Measurements from ENCODE around the gene LRRC43. TPM values are rescaled to one million over a fixed set of nuclear protein-coding genes. Genes with fewer than 3 reads are reported as not detected.

The LRRC43 gene
- total and polyA plus RNA-seq, 2 experiments from 2014 or later = 0.45 TPM; not detected in 1

DNA sequence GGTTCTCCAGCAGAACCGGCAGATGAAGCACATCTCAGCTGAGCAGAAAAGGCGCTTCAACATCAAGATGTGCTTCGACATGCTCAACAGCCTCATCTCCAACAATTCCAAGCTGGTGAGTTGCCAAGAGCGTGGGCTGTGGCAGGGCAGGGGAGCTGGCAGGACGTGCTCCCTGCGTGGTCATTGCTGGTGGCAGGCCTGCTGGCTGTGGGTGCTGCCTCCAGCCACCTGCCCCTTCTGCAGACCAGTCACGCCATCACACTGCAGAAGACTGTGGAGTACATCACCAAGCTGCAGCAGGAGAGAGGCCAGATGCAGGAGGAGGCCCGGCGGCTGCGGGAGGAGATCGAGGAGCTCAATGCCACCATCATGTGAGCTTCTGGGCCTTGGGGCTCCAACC, 44.7 kb upstream of the LRRC43 start:
- Mint-ChIP-seq H3K9me3 (peaks cover 24% of the 10 kb centered on the region), H3K36me3 (ENCODE audit: low read depth) (peaks cover 44% of the 10 kb centered on the region), H3K27me3 (ENCODE audit: insufficient read depth, low read depth, poor library complexity) (peaks cover 3% of the 10 kb centered on the region), H3K4me1 (peaks cover 6% of the 10 kb centered on the region; the same call in 2 of the 3 replicates), H3K27ac (no peak overlapping the region), H3K4me3 (no peak overlapping the region)
- H3F3A ChIP-seq (replicated peaks; ENCODE audit: low read depth) = no peaks in the 10 kb centered on the region
- no peak for DNase-seq (ENCODE audit: low spot score)
- no peaks in the 10 kb centered on the region for H3K79me2 ChIP-seq (replicated peaks; ENCODE audit: insufficient read depth)
- no peaks in the 10 kb centered on the region for H3K9me2 ChIP-seq (ENCODE audit: insufficient read depth)
- no peak overlapping the region for H3K4me3 ChIP-seq
- no peak for ATAC-seq
- peaks cover 7% of the 10 kb centered on the region; the same call in 1 of the 2 replicates for H3K36me3 ChIP-seq (ENCODE audit: insufficient read depth)
- H3K4me2 ChIP-seq = no peak overlapping the region
- no peak overlapping the region for H3K27ac ChIP-seq (ENCODE audit: low read depth)
- H3K27me3 ChIP-seq (ENCODE audit: insufficient read depth) = no peaks in the 10 kb centered on the region
- TF ChIP-seq JUNB (IDR thresholded peaks at IDR 0.05; ENCODE audit: unreplicated experiment) = no peak
- TF ChIP-seq, protein P1, sequence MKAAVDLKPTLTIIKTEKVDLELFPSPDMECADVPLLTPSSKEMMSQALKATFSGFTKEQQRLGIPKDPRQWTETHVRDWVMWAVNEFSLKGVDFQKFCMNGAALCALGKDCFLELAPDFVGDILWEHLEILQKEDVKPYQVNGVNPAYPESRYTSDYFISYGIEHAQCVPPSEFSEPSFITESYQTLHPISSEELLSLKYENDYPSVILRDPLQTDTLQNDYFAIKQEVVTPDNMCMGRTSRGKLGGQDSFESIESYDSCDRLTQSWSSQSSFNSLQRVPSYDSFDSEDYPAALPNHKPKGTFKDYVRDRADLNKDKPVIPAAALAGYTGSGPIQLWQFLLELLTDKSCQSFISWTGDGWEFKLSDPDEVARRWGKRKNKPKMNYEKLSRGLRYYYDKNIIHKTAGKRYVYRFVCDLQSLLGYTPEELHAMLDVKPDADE (IDR thresholded peaks at IDR 0.05) = no peak
- TF ChIP-seq, protein P2, sequence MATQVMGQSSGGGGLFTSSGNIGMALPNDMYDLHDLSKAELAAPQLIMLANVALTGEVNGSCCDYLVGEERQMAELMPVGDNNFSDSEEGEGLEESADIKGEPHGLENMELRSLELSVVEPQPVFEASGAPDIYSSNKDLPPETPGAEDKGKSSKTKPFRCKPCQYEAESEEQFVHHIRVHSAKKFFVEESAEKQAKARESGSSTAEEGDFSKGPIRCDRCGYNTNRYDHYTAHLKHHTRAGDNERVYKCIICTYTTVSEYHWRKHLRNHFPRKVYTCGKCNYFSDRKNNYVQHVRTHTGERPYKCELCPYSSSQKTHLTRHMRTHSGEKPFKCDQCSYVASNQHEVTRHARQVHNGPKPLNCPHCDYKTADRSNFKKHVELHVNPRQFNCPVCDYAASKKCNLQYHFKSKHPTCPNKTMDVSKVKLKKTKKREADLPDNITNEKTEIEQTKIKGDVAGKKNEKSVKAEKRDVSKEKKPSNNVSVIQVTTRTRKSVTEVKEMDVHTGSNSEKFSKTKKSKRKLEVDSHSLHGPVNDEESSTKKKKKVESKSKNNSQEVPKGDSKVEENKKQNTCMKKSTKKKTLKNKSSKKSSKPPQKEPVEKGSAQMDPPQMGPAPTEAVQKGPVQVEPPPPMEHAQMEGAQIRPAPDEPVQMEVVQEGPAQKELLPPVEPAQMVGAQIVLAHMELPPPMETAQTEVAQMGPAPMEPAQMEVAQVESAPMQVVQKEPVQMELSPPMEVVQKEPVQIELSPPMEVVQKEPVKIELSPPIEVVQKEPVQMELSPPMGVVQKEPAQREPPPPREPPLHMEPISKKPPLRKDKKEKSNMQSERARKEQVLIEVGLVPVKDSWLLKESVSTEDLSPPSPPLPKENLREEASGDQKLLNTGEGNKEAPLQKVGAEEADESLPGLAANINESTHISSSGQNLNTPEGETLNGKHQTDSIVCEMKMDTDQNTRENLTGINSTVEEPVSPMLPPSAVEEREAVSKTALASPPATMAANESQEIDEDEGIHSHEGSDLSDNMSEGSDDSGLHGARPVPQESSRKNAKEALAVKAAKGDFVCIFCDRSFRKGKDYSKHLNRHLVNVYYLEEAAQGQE (IDR thresholded peaks at IDR 0.05; ENCODE audit: unreplicated experiment) = no peak
- TF ChIP-seq NANOG (IDR thresholded peaks at IDR 0.05; ENCODE audit: borderline replicate concordance) = no peak
- TF ChIP-seq STAT1 (IDR thresholded peaks at IDR 0.05; ENCODE audit: unreplicated experiment) = no peak
- no peak for TF ChIP-seq CREB1 (CRISPR knock-in tag; IDR thresholded peaks at IDR 0.05; ENCODE audit: low read depth)
- no peak for TF ChIP-seq POLR2AphosphoS5 (IDR thresholded peaks at IDR 0.05; ENCODE audit: low read depth)
- no peak for TF ChIP-seq EZH2 (IDR thresholded peaks at IDR 0.05; ENCODE audit: low read depth, unreplicated experiment)
- H4K20me1 ChIP-seq (replicated peaks; ENCODE audit: insufficient read depth) = 0 out of 2 replicates have a peak, but pooled peaks cover 6% of the 10 kb centered on the region
- no peak overlapping the region for H2AFZ ChIP-seq
- H3K4me1 ChIP-seq (ENCODE audit: insufficient read depth) = no peaks in the 10 kb centered on the region; the same call in 1 of the 2 replicates

GRCh38 chr12:122138616-122139015, 44.3 kb upstream of the LRRC43 start:
- Mint-ChIP-seq H3K36me3 (ENCODE audit: low read depth) (peaks cover 44% of the 10 kb centered on the region), H3K9me3 (peaks cover 29% of the 10 kb centered on the region), H3K4me1 (peaks cover 6% of the 10 kb centered on the region; the same call in 2 of the 3 replicates), H3K27me3 (ENCODE audit: insufficient read depth, low read depth, poor library complexity) (peaks cover 8% of the 10 kb centered on the region), H3K27ac (no peak overlapping the region), H3K4me3 (no peak overlapping the region; the same call in 2 of the 3 replicates)
- 0 out of 2 replicates have a peak, but pooled peaks cover 6% of the 10 kb centered on the region for H4K20me1 ChIP-seq (replicated peaks; ENCODE audit: insufficient read depth)
- no peaks in the 10 kb centered on the region; the same call in 1 of the 2 replicates for H3K4me1 ChIP-seq (ENCODE audit: insufficient read depth)
- H3K27ac ChIP-seq (ENCODE audit: low read depth) = no peak overlapping the region
- no peaks in the 10 kb centered on the region for H3K27me3 ChIP-seq (ENCODE audit: insufficient read depth)
- no peak overlapping the region for H2AFZ ChIP-seq
- H3K79me2 ChIP-seq (replicated peaks; ENCODE audit: insufficient read depth) = no peaks in the 10 kb centered on the region
- ATAC-seq (no peak), DNase-seq (ENCODE audit: low spot score) (no peak)
- H3K4me2 ChIP-seq = no peak overlapping the region
- no peaks in the 10 kb centered on the region for H3F3A ChIP-seq (replicated peaks; ENCODE audit: low read depth)
- H3K4me3 ChIP-seq = no peak overlapping the region
- no peaks in the 10 kb centered on the region for H3K9me2 ChIP-seq (ENCODE audit: insufficient read depth)
- H3K36me3 ChIP-seq (ENCODE audit: insufficient read depth) = peaks cover 7% of the 10 kb centered on the region; the same call in 1 of the 2 replicates
- TF ChIP-seq CREB1 (CRISPR knock-in tag; IDR thresholded peaks at IDR 0.05; ENCODE audit: low read depth) = no peak
- no peak for TF ChIP-seq EZH2 (IDR thresholded peaks at IDR 0.05; ENCODE audit: low read depth, unreplicated experiment)
- TF ChIP-seq NANOG (IDR thresholded peaks at IDR 0.05; ENCODE audit: borderline replicate concordance) = no peak
- TF ChIP-seq, protein P2 (IDR thresholded peaks at IDR 0.05; ENCODE audit: unreplicated experiment) = no peak
- TF ChIP-seq, protein P3, sequence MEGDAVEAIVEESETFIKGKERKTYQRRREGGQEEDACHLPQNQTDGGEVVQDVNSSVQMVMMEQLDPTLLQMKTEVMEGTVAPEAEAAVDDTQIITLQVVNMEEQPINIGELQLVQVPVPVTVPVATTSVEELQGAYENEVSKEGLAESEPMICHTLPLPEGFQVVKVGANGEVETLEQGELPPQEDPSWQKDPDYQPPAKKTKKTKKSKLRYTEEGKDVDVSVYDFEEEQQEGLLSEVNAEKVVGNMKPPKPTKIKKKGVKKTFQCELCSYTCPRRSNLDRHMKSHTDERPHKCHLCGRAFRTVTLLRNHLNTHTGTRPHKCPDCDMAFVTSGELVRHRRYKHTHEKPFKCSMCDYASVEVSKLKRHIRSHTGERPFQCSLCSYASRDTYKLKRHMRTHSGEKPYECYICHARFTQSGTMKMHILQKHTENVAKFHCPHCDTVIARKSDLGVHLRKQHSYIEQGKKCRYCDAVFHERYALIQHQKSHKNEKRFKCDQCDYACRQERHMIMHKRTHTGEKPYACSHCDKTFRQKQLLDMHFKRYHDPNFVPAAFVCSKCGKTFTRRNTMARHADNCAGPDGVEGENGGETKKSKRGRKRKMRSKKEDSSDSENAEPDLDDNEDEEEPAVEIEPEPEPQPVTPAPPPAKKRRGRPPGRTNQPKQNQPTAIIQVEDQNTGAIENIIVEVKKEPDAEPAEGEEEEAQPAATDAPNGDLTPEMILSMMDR (conservative IDR thresholded peaks at IDR 0.05; ENCODE audit: low read depth in 2 of 2) = no peak

Data from GM23338 (cell line).